ENCODE data around the gene WDR53. TPM values are rescaled to one million over a fixed set of nuclear protein-coding genes. Genes with fewer than 3 reads are reported as not detected.
"Not testable (repeated sequence)": the region's sequence is repeated elsewhere in the genome, so short reads cannot be mapped to it uniquely, and the experiment has no call there.

Gene WDR53
- total RNA-seq, 2 experiments from 2014 or later: 10.8 to 16.5 TPM

- H3K36me3 ChIP-seq (ENCODE audit: insufficient read depth, low read length): no peaks in the 10 kb centered on the region
- no peaks in the 10 kb centered on the region for H3K79me2 ChIP-seq (ENCODE audit: insufficient read depth, low read depth, low read length)
- no peak overlapping the region for H3K4me2 ChIP-seq (ENCODE audit: low read length)
- peaks cover 4% of the 10 kb centered on the region for H3K9me3 ChIP-seq (ENCODE audit: low read length)
- H3K9me2 ChIP-seq (ENCODE audit: insufficient read depth, low read length): no peaks in the 10 kb centered on the region
- H3K4me3 ChIP-seq (ENCODE audit: low read depth, low read length, poor library complexity, severe bottlenecking): no peak overlapping the region
- H3K27ac ChIP-seq (ENCODE audit: low read depth, low read length, poor library complexity, severe bottlenecking): no peak overlapping the region
- no peak for TF ChIP-seq EZH2phosphoT487 (IDR thresholded peaks at IDR 0.05; ENCODE audit: borderline replicate concordance, low read depth, low read length)
- TF ChIP-seq CTCF (conservative IDR thresholded peaks at IDR 0.05; ENCODE audit: low read length): no peak
- peaks cover 8% of the 10 kb centered on the region for H3K4me1 ChIP-seq (ENCODE audit: insufficient read depth, low read length, poor library complexity, severe bottlenecking)
- BruUV-seq (replicated peaks): no TSS peak
- H4K20me1 ChIP-seq (ENCODE audit: insufficient read depth, low read length): no peaks in the 10 kb centered on the region
- ChIA-PET POLR2A (interaction anchor here (0.6 kb wide), 1 partner anchor 273 kb away, joined by 3 read pairs; no protein-coding TSS in a partner anchor), CTCF (ENCODE audit: unreplicated experiment) (no interaction called here)
- no peak for DNase-seq (ENCODE audit: low spot score)
- intact Hi-C loops (cut with micrococcal nuclease; ENCODE audit: unreplicated experiment): no loop called here
- no peak overlapping the region for H2AFZ ChIP-seq (ENCODE audit: low read length)
Observed at GRCh38 chr3:196525141-196525540, 43.2 kb downstream of the WDR53 start.

- peaks cover 8% of the 10 kb centered on the region for H3K4me1 ChIP-seq (ENCODE audit: insufficient read depth, low read length, poor library complexity, severe bottlenecking)
- BruUV-seq (replicated peaks): no TSS peak
- H3K27ac ChIP-seq (ENCODE audit: low read depth, low read length, poor library complexity, severe bottlenecking): no peak overlapping the region
- peaks cover 10% of the 10 kb centered on the region for H3K9me3 ChIP-seq (ENCODE audit: low read length)
- POLR2A ChIA-PET: interaction anchor here (0.6 to 0.7 kb wide), 2 partner anchors 161 to 1005 kb away, joined by 3 read pairs; no protein-coding TSS in a partner anchor
- no peaks in the 10 kb centered on the region for H4K20me1 ChIP-seq (ENCODE audit: insufficient read depth, low read length)
- H3K4me3 ChIP-seq (ENCODE audit: low read depth, low read length, poor library complexity, severe bottlenecking): no peak overlapping the region
- no peak overlapping the region for H2AFZ ChIP-seq (ENCODE audit: low read length)
- H3K9me2 ChIP-seq (ENCODE audit: insufficient read depth, low read length): no peaks in the 10 kb centered on the region
- intact Hi-C loops (cut with micrococcal nuclease; ENCODE audit: unreplicated experiment): no loop called here
- DNase-seq (ENCODE audit: low spot score): peak; percentile 36
- CTCF ChIA-PET (ENCODE audit: unreplicated experiment): no interaction called here
- no peak overlapping the region for H3K4me2 ChIP-seq (ENCODE audit: low read length)
- no peak for TF ChIP-seq EZH2phosphoT487 (IDR thresholded peaks at IDR 0.05; ENCODE audit: borderline replicate concordance, low read depth, low read length)
- peak; percentile 50 for TF ChIP-seq CTCF (conservative IDR thresholded peaks at IDR 0.05; ENCODE audit: low read length)
- no peaks in the 10 kb centered on the region for H3K36me3 ChIP-seq (ENCODE audit: insufficient read depth, low read length)
- no peaks in the 10 kb centered on the region for H3K79me2 ChIP-seq (ENCODE audit: insufficient read depth, low read depth, low read length)
Observed at GRCh38 chr3:196524527-196524926, 43.8 kb downstream of the WDR53 start.

- CTCF ChIA-PET (ENCODE audit: unreplicated experiment): interaction anchor here (1.1 kb wide), 1 partner anchor 17 kb away, joined by 3 read pairs; no protein-coding TSS in a partner anchor
- no peak overlapping the region for H3K4me3 ChIP-seq (ENCODE audit: low read depth, low read length, poor library complexity, severe bottlenecking)
- no peak for DNase-seq (ENCODE audit: low spot score)
- no peaks in the 10 kb centered on the region for H3K9me2 ChIP-seq (ENCODE audit: insufficient read depth, low read length)
- H4K20me1 ChIP-seq (ENCODE audit: insufficient read depth, low read length): no peaks in the 10 kb centered on the region
- H3K4me1 ChIP-seq (ENCODE audit: insufficient read depth, low read length, poor library complexity, severe bottlenecking): peaks cover 8% of the 10 kb centered on the region
- peaks cover 16% of the 10 kb centered on the region for H3K9me3 ChIP-seq (ENCODE audit: low read length)
- no peak overlapping the region for H3K27ac ChIP-seq (ENCODE audit: low read depth, low read length, poor library complexity, severe bottlenecking)
- no peak for TF ChIP-seq EZH2phosphoT487 (IDR thresholded peaks at IDR 0.05; ENCODE audit: borderline replicate concordance, low read depth, low read length)
- no peak for TF ChIP-seq CTCF (conservative IDR thresholded peaks at IDR 0.05; ENCODE audit: low read length)
- POLR2A ChIA-PET: interaction anchor here (0.6 to 0.7 kb wide), 2 partner anchors 22 to 161 kb away, joined by 3 to 6 read pairs; no protein-coding TSS in a partner anchor
- H3K4me2 ChIP-seq (ENCODE audit: low read length): no peak overlapping the region
- BruUV-seq (replicated peaks): no TSS peak
- no peaks in the 10 kb centered on the region for H3K36me3 ChIP-seq (ENCODE audit: insufficient read depth, low read length)
- H2AFZ ChIP-seq (ENCODE audit: low read length): no peak overlapping the region
- no peaks in the 10 kb centered on the region for H3K79me2 ChIP-seq (ENCODE audit: insufficient read depth, low read depth, low read length)
- intact Hi-C loops (cut with micrococcal nuclease; ENCODE audit: unreplicated experiment): no loop called here
Observed at GRCh38 chr3:196523841-196524240, 44.5 kb downstream of the WDR53 start.

- POLR2A ChIA-PET: interaction anchor here (1.0 kb wide), 1 partner anchor 9 kb away, joined by 9 read pairs; no protein-coding TSS in a partner anchor
- H3K27ac ChIP-seq (ENCODE audit: low read depth, low read length, poor library complexity, severe bottlenecking): not testable (repeated sequence)
Observed at GRCh38 chr3:196521291-196521690, 47.1 kb downstream of the WDR53 start.

More at GRCh38 chr3:196521291-196521690, 47.1 kb downstream of the WDR53 start:
- DNase-seq (ENCODE audit: low spot score); H3K4me1 ChIP-seq (ENCODE audit: insufficient read depth, low read length, poor library complexity, severe bottlenecking); H4K20me1 ChIP-seq (ENCODE audit: insufficient read depth, low read length); H3K79me2 ChIP-seq (ENCODE audit: insufficient read depth, low read depth, low read length); H3K9me2 ChIP-seq (ENCODE audit: insufficient read depth, low read length); BruUV-seq (replicated peaks); H3K4me3 ChIP-seq (ENCODE audit: low read depth, low read length, poor library complexity, severe bottlenecking); H2AFZ ChIP-seq (ENCODE audit: low read length); intact Hi-C loops (cut with micrococcal nuclease; ENCODE audit: unreplicated experiment); H3K4me2 ChIP-seq (ENCODE audit: low read length); H3K36me3 ChIP-seq (ENCODE audit: insufficient read depth, low read length): not testable (repeated sequence)
- peaks cover 26% of the 10 kb centered on the region for H3K9me3 ChIP-seq (ENCODE audit: low read length)
- CTCF ChIA-PET (ENCODE audit: unreplicated experiment): interaction anchor here (0.8 kb wide), 1 partner anchor 117 kb away, joined by 4 read pairs; no protein-coding TSS in a partner anchor

Measured in OCI-LY7 (cell line).